Lower lobe of right lung (tissue), 2 donors: ENCODE results near the gene COMMD9. TPM values are rescaled to one million over a fixed set of nuclear protein-coding genes. Genes with fewer than 3 reads are reported as not detected.
"Not testable (repeated sequence)": the region's sequence is repeated elsewhere in the genome, so short reads cannot be mapped to it uniquely, and the experiment has no call there.

ENCODE experiments used
- ATAC-seq, 2 donors: fragments of 200-7000 bp; cut with Tn5 transposase; one replicate each; pipeline ENCODE4 v1.9.1; 2020 to 2022; ENCODE audit warnings: mild to moderate bottlenecking in 2 of 2, moderate library complexity in 2 of 2
- DNase-seq: peaks from one replicate; pipeline ENCODE4 v3.0.0-alpha.2; 2020
- H3K27ac ChIP-seq: fragments of 200-600 bp; one replicate; pipeline ENCODE4 v1.8.0; 2022
- H3K27me3 ChIP-seq: fragments of 200-600 bp; one replicate; pipeline ENCODE4 v1.8.0; 2022; ENCODE audit warnings: low read depth
- H3K36me3 ChIP-seq: fragments of 200-600 bp; one replicate; pipeline ENCODE4 v1.8.0; 2022; ENCODE audit warnings: mild to moderate bottlenecking
- H3K4me1 ChIP-seq: fragments of 200-600 bp; one replicate; pipeline ENCODE4 v1.8.0; 2022
- H3K4me3 ChIP-seq: fragments of 200-600 bp; one replicate; pipeline ENCODE4 v1.8.0; 2022; ENCODE audit warnings: mild to moderate bottlenecking
- H3K9me3 ChIP-seq: fragments of 200-600 bp; one replicate; pipeline ENCODE4 v1.8.0; 2022
- CTCF ChIP-seq: fragments of 200-600 bp; IDR thresholded peaks from one replicate; pipeline ENCODE4 v1.8.0; 2022; ENCODE audit warnings: antibody characterized with exemption, mild to moderate bottlenecking
- intact Hi-C: fragments of 100-400 bp; cut with DNase I; formaldehyde crosslinking; loops from one replicate; pipeline ENCODE4 v1.11.0; 2022
- total RNA-seq: library from RNA; stranded (reverse); fragmentation: NEBNext Ultra II Directional; extraction: Animal tissue kit (Norgen Biotek cat#: 25700); gene quantifications from one replicate; pipeline ENCODE4 v1.2.1, GENCODE V29; 2021
- donor health status: DM: no; HTN: yes; CAD: no; lungs with severe emphysema.

The COMMD9 gene
- total RNA-seq, 1 donor from 2014 or later = 85.7 TPM

GRCh38 chr11:36326524-36327419 lies 37.5 kb upstream of the COMMD9 start:
- no peak for TF ChIP-seq CTCF
- ATAC-seq (peak; percentile 45 to 81), DNase-seq (no peak)
- no peaks in the 10 kb centered on the region for H3K27me3 ChIP-seq
- H3K4me3 ChIP-seq = no peak overlapping the region
- no peak overlapping the region for H3K27ac ChIP-seq
- no peaks in the 10 kb centered on the region for H3K36me3 ChIP-seq
- no peaks in the 10 kb centered on the region for H3K4me1 ChIP-seq
- no peaks in the 10 kb centered on the region for H3K9me3 ChIP-seq
- intact Hi-C loops = no loop called here

DNA sequence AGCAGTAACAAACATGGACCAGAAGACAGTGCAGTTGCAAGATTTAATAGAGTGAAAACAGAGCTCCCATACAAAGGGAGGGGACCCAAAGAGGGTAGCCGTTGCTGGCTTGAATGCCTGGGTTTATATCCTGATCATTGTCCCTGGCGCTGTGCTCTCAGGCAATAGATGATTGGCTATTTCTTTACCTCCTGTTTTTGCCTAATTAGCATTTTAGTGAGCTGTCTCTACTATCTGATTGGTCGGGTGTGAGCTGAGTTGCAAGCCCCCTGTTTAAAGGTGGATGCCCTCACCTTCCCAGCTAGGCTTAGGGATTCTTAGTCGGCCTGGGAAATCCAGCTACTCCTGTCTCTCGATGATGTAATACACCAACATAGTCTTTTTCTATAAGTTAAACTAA lies 36.2 kb upstream of the COMMD9 start:
- not testable (repeated sequence) for H3K36me3 ChIP-seq, H3K27ac ChIP-seq, H3K9me3 ChIP-seq

GRCh38 chr11:36324956-36325355 lies 35.7 kb upstream of the COMMD9 start:
- H3K36me3 ChIP-seq, H3K4me3 ChIP-seq, H3K9me3 ChIP-seq, H3K27ac ChIP-seq, H3K4me1 ChIP-seq, H3K27me3 ChIP-seq, DNase-seq, intact Hi-C loops, ATAC-seq: not testable (repeated sequence)

More for the DNA sequence above, 36.2 kb upstream of the COMMD9 start:
- intact Hi-C loops, H3K4me1 ChIP-seq, ATAC-seq, H3K27me3 ChIP-seq, H3K4me3 ChIP-seq, DNase-seq: not testable (repeated sequence)

- Histone ChIP-seq H3K36me3 (no peaks in the 10 kb centered on the region), H3K27ac (no peak overlapping the region), H3K9me3 (no peaks in the 10 kb centered on the region), H3K4me3 (no peak overlapping the region), H3K27me3 (no peaks in the 10 kb centered on the region), H3K4me1 (no peaks in the 10 kb centered on the region)
- TF ChIP-seq CTCF = no peak
- intact Hi-C loops = no loop called here
- ATAC-seq (no peak), DNase-seq (no peak)
Measured at GRCh38 chr11:36317992-36318391, 28.8 kb upstream of the COMMD9 start.

DNA sequence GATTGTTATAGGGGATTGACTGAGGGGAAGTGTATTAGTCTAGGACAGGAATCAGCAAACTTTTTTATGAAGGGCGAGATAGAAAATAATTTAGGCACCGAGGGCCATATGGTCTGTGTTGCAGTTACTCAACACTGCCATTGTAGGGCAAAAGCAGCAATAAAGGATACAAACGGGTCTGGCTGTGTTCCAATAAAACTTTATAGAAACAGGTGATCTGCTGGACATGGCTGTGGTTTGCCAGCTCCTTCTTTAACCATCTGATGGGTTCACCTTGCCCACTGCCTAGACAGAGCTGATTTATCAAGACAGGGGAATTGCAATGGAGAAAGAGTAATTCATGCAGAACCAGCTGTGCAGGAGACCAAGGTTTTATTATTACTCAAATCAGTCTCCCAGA lies 26.8 kb upstream of the COMMD9 start:
- TF ChIP-seq CTCF = no peak
- no peak overlapping the region for H3K4me3 ChIP-seq
- H3K27me3 ChIP-seq = no peaks in the 10 kb centered on the region
- H3K36me3 ChIP-seq = no peaks in the 10 kb centered on the region
- ATAC-seq (no peak), DNase-seq (no peak)
- no peak overlapping the region for H3K27ac ChIP-seq
- H3K9me3 ChIP-seq = no peaks in the 10 kb centered on the region
- H3K4me1 ChIP-seq = no peaks in the 10 kb centered on the region
- intact Hi-C loops = no loop called here

GRCh38 chr11:36314434-36314767 lies 25.2 kb upstream of the COMMD9 start:
- Histone ChIP-seq H3K9me3 (no peaks in the 10 kb centered on the region), H3K4me3 (no peak overlapping the region), H3K27ac (no peak overlapping the region), H3K4me1 (no peaks in the 10 kb centered on the region), H3K36me3 (no peaks in the 10 kb centered on the region), H3K27me3 (no peaks in the 10 kb centered on the region)
- DNase-seq (no peak), ATAC-seq (no peak)
- no peak for TF ChIP-seq CTCF
- intact Hi-C loops = no loop called here
